ENCODE measurements around the gene TEDC2.

DNA sequence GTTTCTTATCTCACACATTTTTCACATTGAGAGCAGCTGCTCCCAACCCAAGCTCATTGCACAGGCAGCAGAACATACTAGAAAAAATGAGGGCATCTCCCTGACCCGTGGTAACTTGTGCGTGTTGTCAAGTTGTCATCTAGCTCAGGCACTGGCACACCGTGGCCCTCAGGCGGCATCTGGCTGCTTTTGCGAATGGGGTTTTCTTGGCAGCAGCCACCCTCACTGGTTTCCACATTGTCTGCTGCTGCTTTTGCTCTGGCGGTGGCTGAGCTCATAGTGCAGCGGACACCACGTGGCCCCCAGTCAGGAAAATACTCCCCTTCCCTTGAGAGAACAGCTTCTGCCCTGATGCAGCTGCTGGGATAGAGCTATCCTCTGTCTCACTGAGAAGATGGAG is 9.4 kb upstream of the TEDC2 start:
- TF ChIP-seq, protein P1, sequence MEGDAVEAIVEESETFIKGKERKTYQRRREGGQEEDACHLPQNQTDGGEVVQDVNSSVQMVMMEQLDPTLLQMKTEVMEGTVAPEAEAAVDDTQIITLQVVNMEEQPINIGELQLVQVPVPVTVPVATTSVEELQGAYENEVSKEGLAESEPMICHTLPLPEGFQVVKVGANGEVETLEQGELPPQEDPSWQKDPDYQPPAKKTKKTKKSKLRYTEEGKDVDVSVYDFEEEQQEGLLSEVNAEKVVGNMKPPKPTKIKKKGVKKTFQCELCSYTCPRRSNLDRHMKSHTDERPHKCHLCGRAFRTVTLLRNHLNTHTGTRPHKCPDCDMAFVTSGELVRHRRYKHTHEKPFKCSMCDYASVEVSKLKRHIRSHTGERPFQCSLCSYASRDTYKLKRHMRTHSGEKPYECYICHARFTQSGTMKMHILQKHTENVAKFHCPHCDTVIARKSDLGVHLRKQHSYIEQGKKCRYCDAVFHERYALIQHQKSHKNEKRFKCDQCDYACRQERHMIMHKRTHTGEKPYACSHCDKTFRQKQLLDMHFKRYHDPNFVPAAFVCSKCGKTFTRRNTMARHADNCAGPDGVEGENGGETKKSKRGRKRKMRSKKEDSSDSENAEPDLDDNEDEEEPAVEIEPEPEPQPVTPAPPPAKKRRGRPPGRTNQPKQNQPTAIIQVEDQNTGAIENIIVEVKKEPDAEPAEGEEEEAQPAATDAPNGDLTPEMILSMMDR (IDR thresholded peaks at IDR 0.05), result no peak
- TF ChIP-seq EZH2 (IDR thresholded peaks at IDR 0.05), result no peak

Data from neural progenitor cell (in vitro differentiated cells).